GM12891 (cell line): ENCODE data around the gene CANT1.

Experiments used
- PAX5 ChIP-seq: IDR thresholded peaks from 2 replicates; pipeline ENCODE4 v1.6.1; 2011; ENCODE audit warnings: low read length, moderate library complexity, mild to moderate bottlenecking; ENCODE audit not compliant: insufficient read depth, severe bottlenecking
- POLR2A ChIP-seq: IDR thresholded peaks from 2 replicates; pipeline ENCODE4 v1.6.1; 2011; ENCODE audit warnings: low read depth, low read length, control low read depth
- POLR2AphosphoS5 ChIP-seq: IDR thresholded peaks from 2 replicates; pipeline ENCODE4 v1.6.1; 2011; ENCODE audit warnings: low read depth, low read length, control low read depth
- POU2F2 ChIP-seq: IDR thresholded peaks from 2 replicates; pipeline ENCODE4 v1.6.1; 2011; ENCODE audit warnings: low read depth, mild to moderate bottlenecking, control low read depth, low read length, moderate library complexity
- SPI1 ChIP-seq: IDR thresholded peaks from 2 replicates; pipeline ENCODE4 v1.6.1; 2011; ENCODE audit warnings: low read depth, low read length, control low read depth
- TAF1 ChIP-seq: IDR thresholded peaks from 2 replicates; pipeline ENCODE4 v1.6.1; 2011; ENCODE audit warnings: low read depth, low read length, control low read depth

DNA sequence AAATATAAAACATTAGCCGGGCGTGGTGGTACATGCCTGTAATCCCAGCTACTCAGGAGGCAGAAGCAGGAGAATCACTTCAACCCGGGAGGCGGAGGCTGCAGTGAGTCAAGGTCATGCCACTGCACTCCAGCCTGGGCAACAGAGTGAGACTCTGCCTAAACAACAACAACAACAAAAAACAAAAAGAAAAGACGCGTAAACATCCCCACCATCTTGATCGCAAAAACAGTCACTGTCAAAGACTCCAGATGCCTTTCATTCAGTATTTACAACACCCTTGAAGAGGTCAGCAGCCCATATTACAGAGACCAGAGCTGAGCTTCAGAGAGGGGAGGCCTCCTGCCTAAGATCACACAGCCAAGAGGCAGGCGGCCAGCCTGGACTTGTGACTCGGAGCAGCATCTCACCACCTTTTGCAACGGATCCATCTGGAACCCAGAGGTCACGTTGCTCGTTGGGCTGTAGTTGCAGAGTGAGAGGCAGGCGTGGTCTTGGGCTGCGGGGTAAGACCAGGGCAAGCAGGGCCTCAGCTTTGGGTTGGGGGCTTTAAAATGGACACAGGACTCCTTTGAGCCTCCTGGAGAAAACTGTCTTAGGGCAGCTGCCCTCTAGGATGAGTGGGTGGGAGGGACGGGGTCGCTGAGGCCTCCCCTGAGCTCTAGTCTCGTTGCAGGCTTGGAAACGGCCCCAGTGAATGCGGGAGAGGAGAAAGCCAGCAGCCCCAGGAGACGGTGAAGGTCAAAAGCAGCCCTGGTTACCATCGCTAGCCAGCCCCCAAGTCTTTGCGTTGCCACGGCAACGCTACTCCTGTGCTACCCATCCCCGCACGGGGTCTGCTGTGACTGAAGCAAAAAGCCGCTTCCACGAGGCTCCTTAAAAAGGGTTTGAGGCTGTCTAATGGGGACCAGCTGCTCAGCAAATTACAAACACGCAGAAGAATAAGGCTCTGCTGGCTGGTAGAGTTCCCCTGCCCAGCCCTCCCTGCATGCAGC, 55.9 kb downstream of the CANT1 start:
- TF ChIP-seq POLR2AphosphoS5 (no peak), POLR2A (no peak), TAF1 (no peak), SPI1 (no peak), POU2F2 (no peak), PAX5 (no peak)
